Prostate gland (tissue), 2 donors: ENCODE results near the gene UST.

ENCODE experiments used
- CTCF ChIP-seq, 4 experiments: fragments of 200-600 bp in 2 of 4; fragments of 450-650 bp in 2 of 4; sonication (generic) in 2 of 4; IDR thresholded peaks; 1 replicate in 3 of 4; 2 replicates in 1 of 4; pipeline ENCODE4 v1.5.1; 2016 to 2019; ENCODE audit warnings: antibody characterized with exemption in 4 of 4, mild to moderate bottlenecking in 2 of 4, moderate library complexity in 2 of 4
- POLR2A ChIP-seq: fragments of 450-650 bp; IDR thresholded peaks from one replicate; pipeline ENCODE4 v1.6.1; 2016; ENCODE audit warnings: antibody characterized with exemption, mild to moderate bottlenecking
- POLR2AphosphoS5 ChIP-seq: sonication (generic); formaldehyde crosslinking; IDR thresholded peaks from one replicate; pipeline ENCODE4 v1.6.1; 2017; ENCODE audit warnings: antibody characterized with exemption

- TF ChIP-seq CTCF (IDR thresholded peaks at IDR 0.05) (no peak), POLR2A (no peak), POLR2AphosphoS5 (no peak)
Measured at GRCh38 chr6:149081281-149081680, 334.5 kb downstream of the UST start.
